OCI-LY1 (cell line): ENCODE results near the gene MRGPRF.

Source experiments
- H2AFZ ChIP-seq: fragments of 200-600 bp; sonication (generic), shearing (Covaris generic); 2 replicates; pipeline ENCODE4 v1.6.0; 2014; ENCODE audit warnings: antibody characterized with exemption, mild to moderate bottlenecking, low read length
- H3F3A ChIP-seq: fragments of 200-600 bp; sonication (generic), shearing (Covaris generic); 2 replicates; pipeline ENCODE4 v1.6.0; 2014; ENCODE audit warnings: mild to moderate bottlenecking, antibody characterized with exemption, low read length, moderate library complexity; ENCODE audit not compliant: insufficient read depth
- H3K27ac ChIP-seq: fragments of 200-600 bp; sonication (generic); 2 replicates; pipeline ENCODE4 v1.5.1; 2014; ENCODE audit warnings: low read length, mixed run types, mild to moderate bottlenecking, low read depth; ENCODE audit not compliant: poor library complexity, severe bottlenecking
- H3K27me3 ChIP-seq: fragments of 200-600 bp; sonication (generic); 2 replicates; pipeline ENCODE4 v1.6.0; 2014; ENCODE audit warnings: antibody characterized with exemption, mild to moderate bottlenecking, low read length, moderate library complexity; ENCODE audit not compliant: insufficient read depth
- H3K36me3 ChIP-seq: fragments of 200-600 bp; sonication (generic); 2 replicates; pipeline ENCODE4 v1.6.1; 2014; ENCODE audit warnings: mild to moderate bottlenecking, antibody characterized with exemption, low read length, moderate library complexity, mixed read lengths; ENCODE audit not compliant: insufficient read depth
- H3K4me1 ChIP-seq: fragments of 200-600 bp; sonication (generic); 2 replicates; pipeline ENCODE4 v1.5.1; 2014; ENCODE audit warnings: mild to moderate bottlenecking, low read length, moderate library complexity; ENCODE audit not compliant: insufficient read depth, severe bottlenecking
- H3K4me2 ChIP-seq: fragments of 200-600 bp; sonication (generic), shearing (Covaris generic); 2 replicates; pipeline ENCODE4 v1.6.1; 2014; ENCODE audit warnings: low read length
- H3K4me3 ChIP-seq: fragments of 200-600 bp; sonication (generic); 2 replicates; pipeline ENCODE4 v1.5.1; 2014; ENCODE audit warnings: low read length, low read depth, mild to moderate bottlenecking, mixed read lengths; ENCODE audit not compliant: poor library complexity, severe bottlenecking
- H3K79me2 ChIP-seq: fragments of 200-600 bp; shearing (Covaris generic); 2 replicates; pipeline ENCODE4 v1.6.1; 2016; ENCODE audit warnings: mixed run types, low read length, mixed read lengths; ENCODE audit not compliant: insufficient read depth
- H3K9ac ChIP-seq: fragments of 200-600 bp; sonication (generic), shearing (Covaris generic); 2 replicates; pipeline ENCODE4 v1.6.1; 2014; ENCODE audit warnings: mild to moderate bottlenecking, low read length, mixed read lengths
- H3K9me2 ChIP-seq: fragments of 200-600 bp; sonication (generic), shearing (Covaris generic); 2 replicates; pipeline ENCODE4 v1.6.1; 2014; ENCODE audit warnings: low read depth, mild to moderate bottlenecking, low read length, mixed read lengths
- H3K9me3 ChIP-seq: fragments of 200-600 bp; shearing (Covaris generic); 2 replicates; pipeline ENCODE4 v1.6.1; 2014; ENCODE audit warnings: low read length, mixed read lengths
- H4K20me1 ChIP-seq: fragments of 200-600 bp; sonication (generic), shearing (Covaris generic); 2 replicates; pipeline ENCODE4 v1.6.0; 2016; ENCODE audit warnings: mild to moderate bottlenecking, low read length; ENCODE audit not compliant: insufficient read depth
- EZH2 ChIP-seq: fragments of 200-600 bp; sonication (generic), shearing (Covaris generic); IDR thresholded peaks from 2 replicates; pipeline ENCODE4 v1.8.0; 2017; ENCODE audit warnings: borderline replicate concordance, mixed run types, mild to moderate bottlenecking, antibody characterized with exemption, low read length, moderate library complexity, mixed read lengths
- TF ChIP-seq, protein P1 (sequence below): fragments of 200-600 bp; sonication (generic), shearing (Covaris generic); IDR thresholded peaks from 2 replicates; pipeline ENCODE4 v1.5.1; 2017; ENCODE audit warnings: mild to moderate bottlenecking, antibody characterized with exemption, low read length, moderate library complexity, mixed read lengths

MRGPRF gene

DNA sequence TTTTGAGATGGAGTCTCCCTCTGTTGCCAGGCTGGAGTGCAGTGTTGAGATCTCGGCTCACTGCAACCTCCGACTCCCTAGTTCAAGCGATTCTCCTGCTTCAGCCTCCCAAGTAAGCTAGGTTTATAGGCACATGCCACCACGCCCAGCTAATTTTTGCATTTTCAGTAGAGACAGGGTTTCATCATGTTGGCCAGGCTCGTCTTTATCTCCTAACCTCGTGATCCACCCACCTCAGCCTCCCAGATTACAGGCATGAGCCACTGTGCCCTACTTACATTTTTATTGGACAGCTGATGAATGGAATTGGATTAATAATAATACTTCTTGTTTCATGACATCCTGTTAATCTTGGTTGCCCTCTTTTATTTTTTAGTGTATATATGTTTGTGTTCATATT lies 29.2 kb downstream of the MRGPRF start:
- no peaks in the 10 kb centered on the region for H3K79me2 ChIP-seq
- H3F3A ChIP-seq = no peaks in the 10 kb centered on the region
- H3K27me3 ChIP-seq = peaks cover 7% of the 10 kb centered on the region; the same call in 1 of the 2 replicates
- no peak overlapping the region for H2AFZ ChIP-seq
- H3K36me3 ChIP-seq = no peaks in the 10 kb centered on the region
- no peaks in the 10 kb centered on the region for H4K20me1 ChIP-seq
- no peaks in the 10 kb centered on the region for H3K9me3 ChIP-seq
- no peaks in the 10 kb centered on the region for H3K4me1 ChIP-seq
- TF ChIP-seq EZH2 = no peak
- H3K4me2 ChIP-seq = no peak overlapping the region
- H3K9me2 ChIP-seq = no peaks in the 10 kb centered on the region
- H3K27ac ChIP-seq = no peak overlapping the region
- H3K9ac ChIP-seq = no peak overlapping the region
- H3K4me3 ChIP-seq = no peak overlapping the region

DNA sequence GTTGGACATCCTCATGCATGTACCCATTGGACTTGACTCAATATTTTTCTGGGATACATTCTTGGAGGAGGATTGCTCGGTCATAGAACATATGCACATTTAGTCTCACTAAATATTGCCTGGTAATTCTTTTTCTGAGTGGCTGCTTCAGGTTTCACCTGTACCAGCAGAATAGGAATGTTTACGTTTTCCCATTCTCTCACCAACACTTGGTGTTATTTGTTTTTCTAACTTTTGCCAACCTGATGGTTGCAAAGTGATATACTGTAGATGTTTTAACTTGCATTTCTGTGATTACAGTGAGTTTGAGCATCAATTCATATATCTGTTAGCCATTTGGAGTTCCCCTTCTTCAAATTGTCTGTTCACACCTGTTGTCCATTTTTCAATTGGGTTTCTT lies 30.9 kb downstream of the MRGPRF start:
- Histone ChIP-seq H3K36me3 (no peaks in the 10 kb centered on the region), H3K4me3 (no peak overlapping the region), H3F3A (no peaks in the 10 kb centered on the region), H3K27me3 (peaks cover 11% of the 10 kb centered on the region), H4K20me1 (no peaks in the 10 kb centered on the region), H2AFZ (no peak overlapping the region), H3K9me2 (no peaks in the 10 kb centered on the region), H3K27ac (no peak overlapping the region), H3K9ac (no peak overlapping the region), H3K4me1 (no peaks in the 10 kb centered on the region), H3K79me2 (no peaks in the 10 kb centered on the region), H3K4me2 (no peak overlapping the region), H3K9me3 (no peaks in the 10 kb centered on the region)
- TF ChIP-seq, protein P1, sequence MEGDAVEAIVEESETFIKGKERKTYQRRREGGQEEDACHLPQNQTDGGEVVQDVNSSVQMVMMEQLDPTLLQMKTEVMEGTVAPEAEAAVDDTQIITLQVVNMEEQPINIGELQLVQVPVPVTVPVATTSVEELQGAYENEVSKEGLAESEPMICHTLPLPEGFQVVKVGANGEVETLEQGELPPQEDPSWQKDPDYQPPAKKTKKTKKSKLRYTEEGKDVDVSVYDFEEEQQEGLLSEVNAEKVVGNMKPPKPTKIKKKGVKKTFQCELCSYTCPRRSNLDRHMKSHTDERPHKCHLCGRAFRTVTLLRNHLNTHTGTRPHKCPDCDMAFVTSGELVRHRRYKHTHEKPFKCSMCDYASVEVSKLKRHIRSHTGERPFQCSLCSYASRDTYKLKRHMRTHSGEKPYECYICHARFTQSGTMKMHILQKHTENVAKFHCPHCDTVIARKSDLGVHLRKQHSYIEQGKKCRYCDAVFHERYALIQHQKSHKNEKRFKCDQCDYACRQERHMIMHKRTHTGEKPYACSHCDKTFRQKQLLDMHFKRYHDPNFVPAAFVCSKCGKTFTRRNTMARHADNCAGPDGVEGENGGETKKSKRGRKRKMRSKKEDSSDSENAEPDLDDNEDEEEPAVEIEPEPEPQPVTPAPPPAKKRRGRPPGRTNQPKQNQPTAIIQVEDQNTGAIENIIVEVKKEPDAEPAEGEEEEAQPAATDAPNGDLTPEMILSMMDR = no peak
- TF ChIP-seq EZH2 = no peak

DNA sequence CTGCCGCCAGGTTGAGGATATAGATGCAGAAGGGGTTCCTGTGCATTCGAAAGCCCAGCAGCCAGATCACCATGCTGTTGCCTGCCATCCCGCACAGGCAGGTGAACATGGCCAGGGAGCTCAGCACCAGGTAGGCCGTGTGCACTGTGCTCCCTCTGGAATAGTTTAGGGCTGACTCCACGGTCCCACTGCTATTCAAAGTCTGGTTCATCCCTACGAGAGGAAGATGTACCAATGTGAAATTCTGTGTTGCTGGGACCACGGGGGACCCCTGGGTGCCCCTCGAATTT lies 32.3 kb downstream of the MRGPRF start, which contains the start of gene MRGPRD:
Gene MRGPRD (minus strand): TSS at position 211 of the 290 bp plus-strand sequence. CDS start 0 bp downstream, at position 211.
- Histone ChIP-seq H3K27ac (no peak within 1 kb of the TSS), H2AFZ (no peak within 1 kb of the TSS), H3K9me3 (no peaks in the 10 kb centered on the region), H3K4me2 (no peak within 1 kb of the TSS), H3K36me3 (no peaks in the 10 kb centered on the region), H3K4me1 (no peaks in the 10 kb centered on the region), H3K4me3 (no peak within 1 kb of the TSS), H3K27me3 (peaks cover 6% of the 10 kb centered on the region; the same call in 1 of the 2 replicates), H3F3A (no peaks in the 10 kb centered on the region), H3K9me2 (no peaks in the 10 kb centered on the region), H4K20me1 (no peaks in the 10 kb centered on the region), H3K79me2 (no peaks in the 10 kb centered on the region), H3K9ac (no peak within 1 kb of the TSS)
- TF ChIP-seq, protein P1 = no peak
- no peak for TF ChIP-seq EZH2

DNA sequence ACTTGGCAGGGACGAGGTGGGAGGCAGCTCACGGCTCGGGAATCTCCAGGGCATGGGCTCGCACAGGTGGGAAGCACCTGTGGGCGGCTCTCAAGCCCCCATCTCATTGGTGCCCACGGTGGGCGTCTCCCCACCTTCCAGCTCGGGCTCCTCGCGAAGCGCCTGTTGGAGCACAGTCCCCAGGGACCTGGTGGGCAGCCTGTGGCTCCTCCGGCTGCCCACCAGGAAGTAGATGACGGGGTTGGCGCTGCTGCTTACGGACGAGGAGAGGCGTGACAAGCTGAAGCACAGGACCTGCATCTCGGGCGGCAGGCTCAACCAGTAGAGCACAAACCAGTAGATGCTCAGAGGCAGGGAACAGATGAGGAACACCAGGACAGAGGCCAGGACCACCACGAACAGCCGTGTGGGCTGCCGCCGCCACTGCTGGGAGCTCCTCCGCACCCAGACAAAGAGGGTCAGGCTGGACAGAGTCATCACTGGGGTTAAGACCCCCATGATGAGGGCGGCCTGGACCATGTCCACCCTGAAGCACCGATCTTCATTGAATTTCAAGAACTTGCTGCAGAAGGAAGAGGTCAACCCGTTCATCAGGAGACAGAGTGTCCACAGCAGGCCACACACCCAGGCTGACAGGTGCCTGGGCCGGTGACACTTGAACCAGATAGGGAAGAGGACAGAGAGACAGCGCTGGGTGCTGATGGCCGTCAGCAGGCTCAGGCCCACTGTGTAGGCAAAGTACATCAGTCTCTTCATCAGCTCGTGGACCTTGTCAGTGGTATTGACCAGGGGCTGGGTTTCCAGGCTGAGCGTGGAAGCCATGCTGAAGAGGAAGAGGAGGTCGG lies 32.9 kb downstream of the MRGPRF start:
- TF ChIP-seq, protein P1 = no peak
- TF ChIP-seq EZH2 = no peak
- H3K4me1 ChIP-seq = no peaks in the 10 kb centered on the region
- H3K79me2 ChIP-seq = no peaks in the 10 kb centered on the region
- no peak overlapping the region for H3K27ac ChIP-seq
- no peak overlapping the region for H3K9ac ChIP-seq
- H3K36me3 ChIP-seq = no peaks in the 10 kb centered on the region
- H3K4me3 ChIP-seq = no peak overlapping the region
- peaks cover 6% of the 10 kb centered on the region; the same call in 1 of the 2 replicates for H3K27me3 ChIP-seq
- no peak overlapping the region for H2AFZ ChIP-seq
- H3F3A ChIP-seq = no peaks in the 10 kb centered on the region
- H3K4me2 ChIP-seq = no peak overlapping the region
- H4K20me1 ChIP-seq = no peaks in the 10 kb centered on the region
- no peaks in the 10 kb centered on the region for H3K9me2 ChIP-seq
- no peaks in the 10 kb centered on the region for H3K9me3 ChIP-seq
